Activated naive CD8-positive, alpha-beta T cell treated with anti-CD3 and anti-CD28 coated beads for 36 hours (primary cell): ENCODE measurements around the gene HACD4. TPM values are rescaled to one million over a fixed set of nuclear protein-coding genes. Genes with fewer than 3 reads are reported as not detected.

ENCODE experiments used
- DNase-seq: peaks from one replicate; pipeline ENCODE4 v3.0.0; 2021
- H3K27ac Mint-ChIP-seq: one replicate; pipeline ENCODE4 v1.8.0; 2022; ENCODE audit warnings: mild to moderate bottlenecking, moderate library complexity, mixed read lengths
- H3K27me3 Mint-ChIP-seq: one replicate; pipeline ENCODE4 v1.8.0; 2022; ENCODE audit warnings: mild to moderate bottlenecking, mixed read lengths
- H3K36me3 Mint-ChIP-seq: one replicate; pipeline ENCODE4 v1.8.0; 2021; ENCODE audit warnings: mild to moderate bottlenecking, mixed read lengths
- H3K4me1 Mint-ChIP-seq: one replicate; pipeline ENCODE4 v1.8.0; 2021; ENCODE audit warnings: mixed read lengths
- H3K4me3 Mint-ChIP-seq: one replicate; pipeline ENCODE4 v1.8.0; 2022; ENCODE audit warnings: mild to moderate bottlenecking, moderate library complexity, mixed read lengths
- H3K9me3 Mint-ChIP-seq: one replicate; pipeline ENCODE4 v1.8.0; 2022; ENCODE audit warnings: mixed read lengths
- total RNA-seq, 2 experiments: library from RNA; stranded (reverse); gene quantifications; one replicate each; pipeline ENCODE4 v1.2.3, GENCODE V29; 2021

Gene HACD4
- total RNA-seq, 2 experiments from 2014 or later = 5.2 to 5.3 TPM

- H3K36me3 Mint-ChIP-seq = peaks cover 27% of the 10 kb centered on the region
Measured at GRCh38 chr9:20962536-20963225, 68.8 kb downstream of the HACD4 start.

GRCh38 chr9:20950707-20951106 lies 80.7 kb downstream of the HACD4 start:
- H3K4me1 Mint-ChIP-seq = no peaks in the 10 kb centered on the region
- DNase-seq = no peak
- no peaks in the 10 kb centered on the region for H3K27me3 Mint-ChIP-seq
- no peak overlapping the region for H3K4me3 Mint-ChIP-seq
- no peaks in the 10 kb centered on the region for H3K9me3 Mint-ChIP-seq
- H3K27ac Mint-ChIP-seq = no peak overlapping the region
- H3K36me3 Mint-ChIP-seq = peaks cover 10% of the 10 kb centered on the region

More at GRCh38 chr9:20962536-20963225, 68.8 kb downstream of the HACD4 start:
- peaks cover 3% of the 10 kb centered on the region for H3K9me3 Mint-ChIP-seq
- DNase-seq = no peak
- H3K27me3 Mint-ChIP-seq = no peaks in the 10 kb centered on the region
- H3K4me3 Mint-ChIP-seq = no peak overlapping the region
- H3K27ac Mint-ChIP-seq = no peak overlapping the region
- peaks cover 3% of the 10 kb centered on the region for H3K4me1 Mint-ChIP-seq

Other genes starting within 250 kb of the HACD4 start
- gene IFNB1, start 46.3 kb upstream of the HACD4 start, total RNA-seq = 1 to 10 TPM in 1 of 2 experiments, under 1 TPM in 1; 0.62 to 1.2 TPM
- under 1 TPM in 1 of 2 experiments, not detected in 1; 0.10 TPM for gene IFNW1, start 110.2 kb upstream of the HACD4 start, total RNA-seq
- gene IFNA21, start 135.0 kb upstream of the HACD4 start, total RNA-seq = not detected
- not detected for gene IFNA4, start 155.9 kb upstream of the HACD4 start, total RNA-seq
- not detected for gene IFNA7, start 170.6 kb upstream of the HACD4 start, total RNA-seq
- gene IFNA10, start 175.5 kb upstream of the HACD4 start, total RNA-seq = not detected
- gene IFNA16, start 185.7 kb upstream of the HACD4 start, total RNA-seq = not detected
- gene IFNA17, start 196.6 kb upstream of the HACD4 start, total RNA-seq = not detected
- gene IFNA14, start 208.4 kb upstream of the HACD4 start, total RNA-seq = not detected